ENCODE data around the gene MGAT4A. TPM values are rescaled to one million over a fixed set of nuclear protein-coding genes. Genes with fewer than 3 reads are reported as not detected.

The MGAT4A gene
- total and polyA plus RNA-seq, 2 of the 8 experiments (the other 6 are each of a cell fraction or from before 2014, with no cell fraction given) = 1.4 to 7.7 TPM

DNA sequence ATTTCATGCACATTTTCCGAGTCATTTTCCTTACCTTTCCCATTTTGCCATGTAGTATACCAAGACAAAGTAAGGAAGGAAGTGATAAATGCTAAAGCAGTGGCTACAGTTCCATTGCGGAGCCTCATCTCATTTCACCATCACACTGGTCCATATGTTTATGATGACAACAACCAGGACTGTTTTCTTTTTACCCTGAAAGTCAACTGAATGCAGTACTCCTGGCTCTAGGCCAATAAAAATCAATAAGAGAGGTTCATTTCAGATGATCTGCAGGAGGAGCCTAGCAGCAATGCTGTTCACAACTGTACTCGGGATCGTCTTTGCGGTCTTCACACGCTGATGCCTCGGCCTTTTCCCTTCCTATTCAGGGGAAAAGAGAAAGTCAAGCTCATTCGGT lies 4.7 kb downstream of the MGAT4A start:
- H3K56ac ChIP-seq (replicated peaks; ENCODE audit: insufficient read length, low read depth, low read length) = no peak overlapping the region
- no peak overlapping the region for H2AFZ ChIP-seq (ENCODE audit: low read length)
- ChIA-PET CTCF (ENCODE audit: partially characterized antibody) (no interaction called here), POLR2A (ENCODE audit: partially characterized antibody) (no interaction called here)
- no peak overlapping the region for H3K14ac ChIP-seq (ENCODE audit: insufficient read length)
- no peak overlapping the region for H2BK5ac ChIP-seq (ENCODE audit: low read depth, low read length)
- no peak overlapping the region for H3K4me2 ChIP-seq (ENCODE audit: insufficient read depth in 1 of 2, low read depth in 2 of 2, low read length in 2 of 2)
- H2AK5ac ChIP-seq (ENCODE audit: low read depth, low read length) = no peak overlapping the region
- no peaks in the 10 kb centered on the region for H3K9me3 ChIP-seq (ENCODE audit: insufficient read depth in 2 of 2, low read depth in 1 of 2, low read length in 1 of 2)
- DNase-seq (ENCODE audit: low read depth in 1 of 2, low spot score in 2 of 2) = no peak
- no peak overlapping the region for H2BK15ac ChIP-seq (ENCODE audit: low read length)
- H2BK20ac ChIP-seq (ENCODE audit: low read length) = no peak overlapping the region
- H3K27me3 ChIP-seq (replicated peaks in 1 of 4; ENCODE audit: control insufficient read depth in 3 of 4, extremely low read depth in 1 of 4, insufficient read depth in 3 of 4, low read length in 3 of 4) = peaks cover 2 to 15% (median 12%) of the 10 kb centered on the region in 4 experiments
- FAIRE-seq = no peak
- no peak overlapping the region for H3K4me3 ChIP-seq (ENCODE audit: extremely low read depth in 1 of 4, insufficient read depth in 2 of 4, low read depth in 3 of 4, low read length in 4 of 4)
- H3K27ac ChIP-seq (ENCODE audit: low read depth, low read length) = no peak overlapping the region
- 91% methylated on average over 8 of the region's 8 CpGs; no CpG with 5 or more reads in 1 of the 2 experiments for WGBS, 2 experiments (ENCODE audit: extremely low coverage in 1 of 2, insufficient coverage in 1 of 2, insufficient read length in 1 of 2, insufficient replicate concordance in 2 of 2, low coverage in 1 of 2, low lambda C conversion rate in 2 of 2, missing lambda C conversion rate in 1 of 2)
- H3K36me3 ChIP-seq (ENCODE audit: control insufficient read depth in 2 of 4, insufficient read depth in 4 of 4, low read length in 3 of 4) = no peaks in the 10 kb centered on the region
- H3K23me2 ChIP-seq (ENCODE audit: low read depth, low read length) = peaks cover 4% of the 10 kb centered on the region; the same call in 1 of the 2 replicates
- no peak overlapping the region for H4K8ac ChIP-seq (ENCODE audit: extremely low read depth, insufficient read depth, low read length)
- no peak overlapping the region for H2BK120ac ChIP-seq (replicated peaks; ENCODE audit: low read depth, low read length)
- no peak overlapping the region for H3K4ac ChIP-seq (replicated peaks; ENCODE audit: insufficient read length, low read depth, low read length)
- no peak overlapping the region for H3K23ac ChIP-seq (ENCODE audit: insufficient read length)
- no peaks in the 10 kb centered on the region for H3K79me2 ChIP-seq (ENCODE audit: control insufficient read depth in 1 of 2, insufficient read depth in 2 of 2, low read length in 2 of 2)
- no peak overlapping the region for H2BK12ac ChIP-seq (ENCODE audit: low read depth, low read length)
- H3K9ac ChIP-seq (replicated peaks in 1 of 4; ENCODE audit: extremely low read depth in 1 of 4, low read depth in 3 of 4, low read length in 3 of 4) = no peak overlapping the region
- H3K18ac ChIP-seq (ENCODE audit: extremely low read depth, low read length) = no peak overlapping the region
- TF ChIP-seq SUZ12 (IDR thresholded peaks at IDR 0.05; ENCODE audit: low read length) (no peak), CREB1 (IDR thresholded peaks at IDR 0.05) (no peak), YY1 (IDR thresholded peaks at IDR 0.05; ENCODE audit: low read depth, low read length) (no peak), CHD1 (IDR thresholded peaks at IDR 0.05; ENCODE audit: low read depth, low read length) (no peak), SP4 (IDR thresholded peaks at IDR 0.05; ENCODE audit: low read length) (no peak), RNF2 (IDR thresholded peaks at IDR 0.05; ENCODE audit: borderline replicate concordance, low read depth, low read length, missing control alignments, poor library complexity, severe bottlenecking) (no peak), ZNF274 (IDR thresholded peaks at IDR 0.05; ENCODE audit: borderline replicate concordance, extremely low read depth, low read length) (no peak), HDAC2 (IDR thresholded peaks at IDR 0.05; ENCODE audit: borderline replicate concordance in 1 of 2, low read depth in 2 of 2, low read length in 2 of 2) (no peak), RXRA (IDR thresholded peaks at IDR 0.05; ENCODE audit: insufficient read depth, low read depth, low read length) (no peak), CBX5 (IDR thresholded peaks at IDR 0.05; ENCODE audit: low read depth, low read length) (no peak)
- H3K79me1 ChIP-seq (ENCODE audit: low read depth, low read length) = no peaks in the 10 kb centered on the region
- peaks cover 0 to 2% (median under 1%) of the 10 kb centered on the region in 4 experiments; a peak in 2 of 7 replicates for H3K4me1 ChIP-seq (replicated peaks in 1 of 4; ENCODE audit: control insufficient read depth in 3 of 4, insufficient read depth in 4 of 4, low read length in 3 of 4)
- no peak overlapping the region for H4K5ac ChIP-seq (ENCODE audit: insufficient read length, low read depth, low read length)
- H4K20me1 ChIP-seq (replicated peaks in 1 of 2; ENCODE audit: control insufficient read depth in 1 of 2, insufficient read depth in 2 of 2, low read length in 2 of 2) = no peaks in the 10 kb centered on the region
- H4K91ac ChIP-seq (replicated peaks; ENCODE audit: insufficient read length, low read length) = no peak overlapping the region

Measured in H1 (cell line).